ENCODE data around the gene USP15. TPM values are rescaled to one million over a fixed set of nuclear protein-coding genes. Genes with fewer than 3 reads are reported as not detected.

The USP15 gene
- total and polyA plus RNA-seq, 8 donors = 42.2 to 107 (median 48.4) TPM

GRCh38 chr12:62403031-62403430, 142.8 kb downstream of the USP15 start:
- ATAC-seq (no peak), DNase-seq (no peak)
- TF ChIP-seq, protein P1, sequence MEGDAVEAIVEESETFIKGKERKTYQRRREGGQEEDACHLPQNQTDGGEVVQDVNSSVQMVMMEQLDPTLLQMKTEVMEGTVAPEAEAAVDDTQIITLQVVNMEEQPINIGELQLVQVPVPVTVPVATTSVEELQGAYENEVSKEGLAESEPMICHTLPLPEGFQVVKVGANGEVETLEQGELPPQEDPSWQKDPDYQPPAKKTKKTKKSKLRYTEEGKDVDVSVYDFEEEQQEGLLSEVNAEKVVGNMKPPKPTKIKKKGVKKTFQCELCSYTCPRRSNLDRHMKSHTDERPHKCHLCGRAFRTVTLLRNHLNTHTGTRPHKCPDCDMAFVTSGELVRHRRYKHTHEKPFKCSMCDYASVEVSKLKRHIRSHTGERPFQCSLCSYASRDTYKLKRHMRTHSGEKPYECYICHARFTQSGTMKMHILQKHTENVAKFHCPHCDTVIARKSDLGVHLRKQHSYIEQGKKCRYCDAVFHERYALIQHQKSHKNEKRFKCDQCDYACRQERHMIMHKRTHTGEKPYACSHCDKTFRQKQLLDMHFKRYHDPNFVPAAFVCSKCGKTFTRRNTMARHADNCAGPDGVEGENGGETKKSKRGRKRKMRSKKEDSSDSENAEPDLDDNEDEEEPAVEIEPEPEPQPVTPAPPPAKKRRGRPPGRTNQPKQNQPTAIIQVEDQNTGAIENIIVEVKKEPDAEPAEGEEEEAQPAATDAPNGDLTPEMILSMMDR (IDR thresholded peaks at IDR 0.05) = no peak
- peaks cover 0 to 69% of the 10 kb centered on the region in 2 donors for H3K36me3 ChIP-seq
- H3K4me1 ChIP-seq = no peaks in the 10 kb centered on the region
- no peak overlapping the region for H3K27ac ChIP-seq
- no peak overlapping the region for H3K4me3 ChIP-seq
- H3K9me3 ChIP-seq = no peaks in the 10 kb centered on the region
- no peaks in the 10 kb centered on the region for H3K27me3 ChIP-seq
- intact Hi-C loops (cut with DNase I) = no loop called here

GRCh38 chr12:62407587-62407986, 147.4 kb downstream of the USP15 start:
- Histone ChIP-seq H3K4me1 (no peaks in the 10 kb centered on the region), H3K27me3 (no peaks in the 10 kb centered on the region), H3K27ac (no peak overlapping the region), H3K36me3 (peaks cover 0 to 33% of the 10 kb centered on the region in 2 donors), H3K4me3 (no peak overlapping the region), H3K9me3 (no peaks in the 10 kb centered on the region)
- TF ChIP-seq, protein P1 (IDR thresholded peaks at IDR 0.05) = no peak
- no peak for ATAC-seq
- no peak for DNase-seq
- intact Hi-C loops (cut with DNase I) = no loop called here

DNA sequence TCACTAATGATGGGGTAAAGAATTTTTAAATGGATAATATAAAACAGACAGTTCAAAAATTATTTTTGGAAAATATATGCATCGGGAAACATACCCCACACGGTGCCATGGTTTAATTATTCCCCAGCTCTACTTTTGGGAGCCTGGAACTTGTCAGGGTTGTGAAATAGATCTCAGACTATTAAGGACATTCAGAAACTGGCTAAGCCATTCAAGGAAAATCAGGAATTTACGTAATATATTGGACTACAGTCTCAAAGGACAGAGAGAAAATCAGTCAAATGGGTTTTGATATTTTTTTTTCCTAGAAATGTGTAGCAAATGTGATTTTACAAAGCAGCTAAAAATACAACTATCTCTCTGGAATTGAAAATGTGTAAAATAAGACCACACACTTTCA, 148.9 kb downstream of the USP15 start:
- Histone ChIP-seq H3K36me3 (peaks cover 0 to 18% of the 10 kb centered on the region in 2 donors), H3K27ac (no peak overlapping the region), H3K4me1 (no peaks in the 10 kb centered on the region), H3K27me3 (no peaks in the 10 kb centered on the region), H3K4me3 (no peak overlapping the region), H3K9me3 (no peaks in the 10 kb centered on the region)
- no peak for DNase-seq
- no peak for ATAC-seq
- intact Hi-C loops (cut with DNase I) = no loop called here
- TF ChIP-seq, protein P1 (IDR thresholded peaks at IDR 0.05) = no peak

- Histone ChIP-seq H3K27ac (no peak overlapping the region), H3K36me3 (peaks cover 0 to 5% of the 10 kb centered on the region in 2 donors), H3K4me1 (no peaks in the 10 kb centered on the region), H3K9me3 (no peaks in the 10 kb centered on the region), H3K27me3 (no peaks in the 10 kb centered on the region), H3K4me3 (no peak overlapping the region)
- TF ChIP-seq, protein P1 (IDR thresholded peaks at IDR 0.05) = no peak
- DNase-seq (no peak), ATAC-seq (no peak)
- intact Hi-C loops (cut with DNase I) = no loop called here
Observed at GRCh38 chr12:62414180-62414579, 154.0 kb downstream of the USP15 start.

- intact Hi-C loops (cut with DNase I) = no loop called here
- no peak for DNase-seq
- no peak for ATAC-seq
- TF ChIP-seq, protein P1 (IDR thresholded peaks at IDR 0.05) = no peak
- H3K9me3 ChIP-seq = peaks cover 0 to 59% of the 10 kb centered on the region in 2 donors
- no peak overlapping the region for H3K27ac ChIP-seq
- H3K4me3 ChIP-seq = no peak overlapping the region
- no peaks in the 10 kb centered on the region for H3K36me3 ChIP-seq
- H3K27me3 ChIP-seq = peaks cover 0 to 14% of the 10 kb centered on the region in 2 donors
- no peaks in the 10 kb centered on the region for H3K4me1 ChIP-seq
Observed at GRCh38 chr12:62426089-62426488, 165.9 kb downstream of the USP15 start.
